T-helper 17 cell (primary cell): ENCODE measurements around the gene S100A8. TPM values are rescaled to one million over a fixed set of nuclear protein-coding genes. Genes with fewer than 3 reads are reported as not detected.
A peak's percentile ranks its signal among the peaks of the same experiment; 100 is the strongest.

Experiments
- ATAC-seq: fragments of 150-1000 bp; cut with Tn5 transposase; 2 replicates; pipeline ENCODE4 v1.10.0; 2021; ENCODE audit warnings: mild to moderate bottlenecking, moderate library complexity
- DNase-seq, 3 donors: peaks; one replicate each; pipeline versions ENCODE4 v3.0.0 to v3.0.0-alpha.2; 2020 to 2021
- H3K9me3 ChIP-seq: one replicate; pipeline ENCODE4 v1.7.0; 2013; ENCODE audit warnings: low read length, mild to moderate bottlenecking; ENCODE audit not compliant: control insufficient read depth, poor library complexity, severe bottlenecking
- H3K27ac Mint-ChIP-seq: one replicate; pipeline ENCODE4 v1.8.0; 2022; ENCODE audit warnings: mild to moderate bottlenecking, moderate library complexity, mixed read lengths
- H3K27me3 Mint-ChIP-seq: one replicate; pipeline ENCODE4 v1.8.0; 2022; ENCODE audit warnings: mixed read lengths
- H3K36me3 Mint-ChIP-seq: one replicate; pipeline ENCODE4 v1.8.0; 2022; ENCODE audit warnings: low read depth, mixed read lengths
- H3K4me1 Mint-ChIP-seq: one replicate; pipeline ENCODE4 v1.8.0; 2022; ENCODE audit warnings: mild to moderate bottlenecking, mixed read lengths
- H3K4me3 Mint-ChIP-seq: one replicate; pipeline ENCODE4 v1.8.0; 2022; ENCODE audit warnings: mild to moderate bottlenecking, moderate library complexity, mixed read lengths
- total RNA-seq, 4 donors: library from RNA in 2 of 4; stranded (reverse) in 2 of 4; gene quantifications; one replicate each; pipeline ENCODE4 v1.2.3 and lab custom pipeline; 2022 to 2026

The S100A8 gene
- total RNA-seq, 2 donors from 2014 or later, result 4.6 to 110 TPM

GRCh38 chr1:153394391-153394790 lies 3.5 kb upstream of the S100A8 start:
- Mint-ChIP-seq H3K27ac (no peak overlapping the region), H3K27me3 (peaks cover 87% of the 10 kb centered on the region), H3K4me1 (peaks cover 2% of the 10 kb centered on the region), H3K36me3 (peaks cover 2% of the 10 kb centered on the region), H3K4me3 (no peak overlapping the region)
- ATAC-seq, result no peak
- no peaks in the 10 kb centered on the region for H3K9me3 ChIP-seq
- no peak for DNase-seq

- Mint-ChIP-seq H3K4me1 (peaks cover 2% of the 10 kb centered on the region), H3K4me3 (no peak overlapping the region), H3K36me3 (peaks cover 2% of the 10 kb centered on the region), H3K27me3 (peaks cover 86% of the 10 kb centered on the region), H3K27ac (no peak overlapping the region)
- H3K9me3 ChIP-seq, result no peaks in the 10 kb centered on the region
- DNase-seq (no peak), ATAC-seq (no peak)
Measured at GRCh38 chr1:153393926-153394325, 3.1 kb upstream of the S100A8 start.

DNA sequence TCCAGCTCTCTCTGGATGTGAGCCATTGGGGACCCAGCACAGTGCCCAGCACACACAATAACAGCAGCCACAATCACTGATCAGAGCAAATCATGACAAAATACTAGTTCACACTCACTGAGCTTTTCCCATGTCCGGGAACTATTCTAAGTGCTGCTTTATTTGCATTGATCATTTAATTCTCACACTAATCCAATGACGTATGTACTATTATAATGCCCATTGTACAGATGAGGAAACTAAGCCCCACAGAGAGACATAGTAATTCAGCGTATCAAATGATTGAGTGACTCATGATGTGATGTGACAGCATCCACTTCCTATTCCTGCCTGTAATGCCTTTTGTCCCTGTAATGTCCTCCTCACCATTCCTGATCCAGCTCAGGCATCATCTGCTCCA lies 1.9 kb upstream of the S100A8 start:
- no peaks in the 10 kb centered on the region for H3K9me3 ChIP-seq
- peaks cover 83% of the 10 kb centered on the region for H3K27me3 Mint-ChIP-seq
- H3K27ac Mint-ChIP-seq, result no peak overlapping the region
- ATAC-seq (no peak), DNase-seq (no peak)
- peaks cover 2% of the 10 kb centered on the region for H3K4me1 Mint-ChIP-seq
- peaks cover 2% of the 10 kb centered on the region for H3K36me3 Mint-ChIP-seq
- H3K4me3 Mint-ChIP-seq, result no peak overlapping the region

DNA sequence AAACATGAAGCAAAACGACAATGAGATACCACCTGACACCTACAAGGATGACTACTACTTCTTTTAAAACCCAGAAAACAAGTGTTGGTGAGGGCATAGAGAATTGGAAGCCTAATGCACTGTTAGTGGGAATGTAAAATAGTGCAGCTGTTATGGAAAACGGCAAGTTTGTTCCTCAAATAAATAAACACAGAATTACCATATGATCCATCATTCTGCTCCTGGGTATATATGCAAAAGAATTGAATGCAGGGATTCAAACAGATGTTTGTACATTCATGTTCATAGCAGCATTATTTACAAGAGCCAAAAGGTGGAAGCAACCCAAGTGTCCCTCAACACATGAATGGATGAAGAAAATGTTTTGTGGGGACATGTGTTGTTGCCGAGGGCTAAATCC lies 1.4 kb upstream of the S100A8 start:
- ATAC-seq (no peak), DNase-seq (no peak)
- Mint-ChIP-seq H3K4me3 (no peak overlapping the region), H3K27me3 (peaks cover 81% of the 10 kb centered on the region), H3K4me1 (peaks cover 2% of the 10 kb centered on the region), H3K27ac (no peak overlapping the region), H3K36me3 (peaks cover under 1% of the 10 kb centered on the region)
- no peaks in the 10 kb centered on the region for H3K9me3 ChIP-seq

DNA sequence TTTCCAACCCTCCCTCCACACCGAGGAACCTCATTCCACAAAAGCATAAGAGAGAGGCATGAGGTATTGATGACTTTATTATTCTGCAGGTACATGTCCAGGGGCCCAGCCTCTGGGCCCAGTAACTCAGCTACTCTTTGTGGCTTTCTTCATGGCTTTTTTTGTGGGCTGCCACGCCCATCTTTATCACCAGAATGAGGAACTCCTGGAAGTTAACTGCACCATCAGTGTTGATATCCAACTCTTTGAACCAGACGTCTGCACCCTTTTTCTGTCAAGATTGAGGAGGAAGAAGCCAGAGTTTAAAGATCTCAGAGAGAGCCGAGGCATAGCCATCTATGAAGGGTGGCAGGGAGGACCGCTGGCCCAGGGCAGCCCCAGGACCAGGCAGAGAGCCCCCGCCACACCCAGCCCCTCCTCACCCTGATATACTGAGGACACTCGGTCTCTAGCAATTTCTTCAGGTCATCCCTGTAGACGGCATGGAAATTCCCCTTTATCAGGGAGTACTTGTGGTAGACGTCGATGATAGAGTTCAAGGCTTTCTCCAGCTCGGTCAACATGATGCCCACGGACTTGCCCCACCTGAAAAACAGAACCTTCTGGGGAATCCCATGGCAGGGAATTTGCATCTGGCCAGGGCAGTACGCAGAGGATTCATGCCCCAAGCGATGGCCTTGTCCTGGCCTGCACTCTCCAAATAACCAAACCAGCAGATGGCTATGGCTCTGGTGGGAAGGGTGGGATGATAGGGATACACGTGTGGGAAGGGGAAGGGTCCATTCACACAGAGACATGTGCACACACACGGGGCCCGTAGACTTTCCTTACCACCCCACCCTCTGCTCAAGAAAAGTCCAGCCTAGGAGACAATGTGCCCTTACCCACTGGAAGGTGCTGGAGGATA lies 647 bp downstream of the S100A8 start:
- Mint-ChIP-seq H3K27ac (no peak overlapping the region), H3K4me1 (peaks cover 2% of the 10 kb centered on the region), H3K36me3 (no peaks in the 10 kb centered on the region), H3K4me3 (no peak overlapping the region), H3K27me3 (peaks cover 61% of the 10 kb centered on the region)
- DNase-seq, result no peak
- no peaks in the 10 kb centered on the region for H3K9me3 ChIP-seq
- ATAC-seq, result no peak

DNA sequence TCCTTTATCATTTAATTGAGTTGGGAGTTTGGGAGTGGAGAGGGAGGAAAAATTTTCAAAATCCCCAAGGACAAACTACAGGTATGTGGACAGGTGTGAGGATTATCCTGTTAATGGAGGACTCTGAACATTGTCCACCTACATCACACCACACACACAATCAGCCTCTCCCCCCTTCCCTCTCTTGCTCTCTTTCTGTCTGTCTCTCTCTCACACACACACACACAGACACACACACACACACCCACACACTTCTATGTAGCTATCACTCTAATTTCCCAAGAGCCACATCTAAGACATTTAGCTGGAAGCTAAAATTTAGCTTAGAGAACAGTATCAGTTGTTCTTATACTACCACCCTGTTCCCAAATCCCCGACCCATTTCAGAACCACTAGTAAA lies 1.5 kb downstream of the S100A8 start:
- Mint-ChIP-seq H3K27me3 (peaks cover 53% of the 10 kb centered on the region), H3K27ac (no peak overlapping the region), H3K4me1 (peaks cover 2% of the 10 kb centered on the region), H3K4me3 (no peak overlapping the region), H3K36me3 (no peaks in the 10 kb centered on the region)
- H3K9me3 ChIP-seq, result no peaks in the 10 kb centered on the region
- DNase-seq (no peak), ATAC-seq (no peak)

DNA sequence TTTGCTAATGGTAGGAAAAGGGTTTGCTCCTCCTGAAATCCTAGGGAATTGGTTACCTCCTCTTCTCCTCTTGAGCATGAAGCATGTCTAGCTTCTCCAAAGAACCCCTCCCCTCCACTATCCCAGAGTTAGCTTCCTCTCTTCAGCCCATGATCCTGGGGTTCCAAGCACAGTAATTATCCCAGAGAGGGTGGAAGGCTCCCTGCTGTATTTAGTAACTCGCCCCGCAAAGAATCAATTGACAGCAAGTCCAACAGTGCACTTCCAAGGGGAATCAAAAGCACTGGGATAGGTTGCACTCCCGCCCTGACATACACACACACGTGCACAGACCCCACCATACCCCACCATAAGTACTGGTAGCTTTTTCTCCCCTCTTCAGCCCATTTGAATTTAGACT lies 3.1 kb downstream of the S100A8 start:
- Mint-ChIP-seq H3K27ac (no peak overlapping the region), H3K27me3 (peaks cover 37% of the 10 kb centered on the region), H3K4me1 (peaks cover 2% of the 10 kb centered on the region), H3K36me3 (no peaks in the 10 kb centered on the region), H3K4me3 (no peak overlapping the region)
- DNase-seq (no peak), ATAC-seq (no peak)
- no peaks in the 10 kb centered on the region for H3K9me3 ChIP-seq

GRCh38 chr1:153387001-153387400 lies 3.9 kb downstream of the S100A8 start:
- no peaks in the 10 kb centered on the region for H3K9me3 ChIP-seq
- ATAC-seq, result no peak
- no peak for DNase-seq
- H3K4me3 Mint-ChIP-seq, result no peak overlapping the region
- peaks cover 29% of the 10 kb centered on the region for H3K27me3 Mint-ChIP-seq
- no peak overlapping the region for H3K27ac Mint-ChIP-seq
- no peaks in the 10 kb centered on the region for H3K36me3 Mint-ChIP-seq
- H3K4me1 Mint-ChIP-seq, result peaks cover 2% of the 10 kb centered on the region

DNA sequence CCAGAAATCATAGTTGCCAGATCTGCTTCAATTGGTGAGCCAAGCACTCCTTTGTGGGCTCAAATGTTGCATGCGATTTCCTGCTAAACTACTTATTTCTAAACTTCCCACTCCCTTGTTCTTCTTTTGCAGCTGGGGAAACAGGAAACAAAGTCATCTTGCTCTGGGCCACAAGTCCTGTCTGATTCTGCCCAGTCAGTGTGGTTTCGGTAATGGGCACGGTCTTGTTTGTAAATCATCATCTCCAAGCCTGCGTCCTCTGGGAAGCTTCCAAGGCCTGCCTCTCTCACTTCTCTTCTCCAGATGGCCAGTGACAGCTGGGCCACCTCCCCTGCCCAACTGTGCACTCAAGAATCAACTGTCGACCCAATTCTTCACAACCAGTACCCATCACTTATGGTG lies 4.4 kb downstream of the S100A8 start:
- Mint-ChIP-seq H3K36me3 (no peaks in the 10 kb centered on the region), H3K4me3 (no peak overlapping the region), H3K27ac (no peak overlapping the region), H3K4me1 (peaks cover 2% of the 10 kb centered on the region), H3K27me3 (peaks cover 24% of the 10 kb centered on the region)
- ATAC-seq (peak; percentile 18), DNase-seq (no peak)
- peaks cover 3% of the 10 kb centered on the region for H3K9me3 ChIP-seq

GRCh38 chr1:153384958-153385580 lies 5.8 kb downstream of the S100A8 start:
- no peaks in the 10 kb centered on the region for H3K4me1 Mint-ChIP-seq
- peaks cover 3% of the 10 kb centered on the region for H3K9me3 ChIP-seq
- H3K36me3 Mint-ChIP-seq, result no peaks in the 10 kb centered on the region
- no peak overlapping the region for H3K4me3 Mint-ChIP-seq
- DNase-seq (no peak), ATAC-seq (no peak)
- peaks cover 9% of the 10 kb centered on the region for H3K27me3 Mint-ChIP-seq
- no peak overlapping the region for H3K27ac Mint-ChIP-seq

- peaks cover 3% of the 10 kb centered on the region for H3K9me3 ChIP-seq
- Mint-ChIP-seq H3K4me1 (no peaks in the 10 kb centered on the region), H3K4me3 (no peak overlapping the region), H3K27me3 (peaks cover 34% of the 10 kb centered on the region), H3K27ac (no peak overlapping the region), H3K36me3 (peaks cover 4% of the 10 kb centered on the region)
- DNase-seq (no peak), ATAC-seq (no peak)
Measured at GRCh38 chr1:153380711-153381110, 10.2 kb downstream of the S100A8 start.

DNA sequence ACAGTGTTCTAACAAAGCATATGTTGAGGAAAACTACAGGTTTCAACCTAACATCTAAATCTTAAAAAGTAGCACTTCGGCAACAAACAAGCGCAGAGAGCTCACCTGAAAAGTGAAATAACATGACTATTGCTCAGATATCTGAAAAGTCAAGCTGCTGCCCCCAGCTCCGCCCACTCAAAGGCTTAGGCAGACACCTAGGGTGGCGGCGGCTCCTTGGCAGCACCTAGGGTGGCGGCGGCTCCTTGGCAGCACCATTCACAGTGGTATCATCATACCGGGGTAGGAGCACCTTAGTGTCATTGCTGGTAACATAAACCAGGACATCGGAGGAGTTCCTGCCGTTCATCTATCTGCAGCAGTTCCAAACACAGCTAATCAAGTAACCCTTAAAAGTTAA lies 11.3 kb downstream of the S100A8 start:
- H3K4me3 Mint-ChIP-seq, result no peak overlapping the region
- ATAC-seq (no peak), DNase-seq (no peak)
- H3K9me3 ChIP-seq, result peaks cover 3% of the 10 kb centered on the region
- peaks cover 44% of the 10 kb centered on the region for H3K27me3 Mint-ChIP-seq
- H3K36me3 Mint-ChIP-seq, result peaks cover 4% of the 10 kb centered on the region
- no peaks in the 10 kb centered on the region for H3K4me1 Mint-ChIP-seq
- H3K27ac Mint-ChIP-seq, result no peak overlapping the region

- peaks cover 50% of the 10 kb centered on the region for H3K27me3 Mint-ChIP-seq
- no peaks in the 10 kb centered on the region for H3K4me1 Mint-ChIP-seq
- DNase-seq, result no peak
- no peak within 1 kb of the TSS for H3K4me3 Mint-ChIP-seq
- H3K27ac Mint-ChIP-seq, result no peak within 1 kb of the TSS
- no peaks in the 10 kb centered on the region for H3K9me3 ChIP-seq
- ATAC-seq, result no peak
- H3K36me3 Mint-ChIP-seq, result peaks cover 4% of the 10 kb centered on the region
Measured at GRCh38 chr1:153375511-153375910, 15.4 kb downstream of the S100A8 start, which contains the start of gene S100A12. Gene S100A12, minus strand, starts transcription at chr1:153375621. Its CDS starts 1,029 bp downstream, at chr1:153374592.
